ENCODE data around the gene ALPK3. TPM values are rescaled to one million over a fixed set of nuclear protein-coding genes. Genes with fewer than 3 reads are reported as not detected.

Gene ALPK3
- total and polyA plus RNA-seq, 9 of the 15 experiments (the other 6 are each of a cell fraction or from before 2014, with no cell fraction given), result 0.04 to 1.0 (median 0.07) TPM; not detected in 2

DNA sequence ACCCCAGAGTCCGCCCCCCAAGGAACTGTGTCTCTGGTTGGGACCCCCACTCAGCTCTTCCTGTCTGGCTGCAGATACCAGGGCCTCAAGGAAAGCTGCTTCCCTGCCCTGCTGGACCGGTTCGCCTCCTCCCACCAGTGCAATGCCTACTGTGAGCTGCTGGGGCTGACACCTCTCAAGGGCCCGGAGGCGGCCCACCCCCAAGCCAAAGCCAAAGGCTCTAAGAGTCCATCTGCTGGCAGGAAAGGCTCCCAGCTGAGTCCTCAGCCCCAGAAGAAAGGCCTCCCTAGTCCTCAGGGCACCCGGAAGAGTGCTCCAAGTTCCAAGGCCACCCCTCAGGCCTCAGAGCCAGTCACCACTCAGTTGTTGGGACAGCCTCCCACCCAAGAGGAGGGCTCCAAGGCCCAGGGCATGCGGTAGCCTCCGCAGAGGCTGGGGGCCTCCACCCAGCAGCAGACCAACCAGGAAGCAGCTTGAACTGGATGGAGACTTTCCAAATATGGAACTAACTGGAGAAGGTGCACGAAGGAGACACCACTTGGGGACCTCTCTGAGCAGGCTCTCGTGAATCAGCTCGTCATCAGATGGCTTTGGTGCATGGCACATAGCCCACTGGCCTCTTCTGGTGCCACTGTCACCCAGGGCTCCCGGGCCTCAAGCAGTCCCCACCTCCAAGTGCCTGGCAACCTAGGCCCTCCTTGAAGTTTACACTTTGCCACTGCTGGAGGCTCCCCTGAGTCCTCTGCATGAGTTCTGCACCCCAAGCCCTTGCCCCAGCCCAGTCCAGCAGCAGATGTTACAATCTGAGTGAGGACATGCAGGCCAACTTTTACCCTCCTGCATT lies 51.1 kb downstream of the ALPK3 start:
- H3K4me2 ChIP-seq (ENCODE audit: insufficient read depth, low read length), result no peak overlapping the region
- intact Hi-C loops (cut with micrococcal nuclease) (no loop called here), in situ Hi-C loops (cut with MboI) (no loop called here)
- H3K4me3 ChIP-seq, result no peak overlapping the region
- peaks cover 20 to 56% of the 10 kb centered on the region in 2 experiments for H3K27me3 ChIP-seq (ENCODE audit: control insufficient read depth in 2 of 2, insufficient read depth in 2 of 2, low read length in 2 of 2)
- H3K4me1 ChIP-seq (replicated peaks in 1 of 2; ENCODE audit: control insufficient read depth in 2 of 2, insufficient read depth in 2 of 2, low read length in 2 of 2), result no peaks in the 10 kb centered on the region; a peak in 1 of 5 replicates
- no peak overlapping the region for H2AFZ ChIP-seq (ENCODE audit: low read depth, low read length)
- no peaks in the 10 kb centered on the region for H3K9me1 ChIP-seq (ENCODE audit: control insufficient read depth, insufficient read depth, low read length)
- no peaks in the 10 kb centered on the region for H4K20me1 ChIP-seq (replicated peaks; ENCODE audit: control insufficient read depth, insufficient read depth, low read length)
- TF ChIP-seq, protein P1, sequence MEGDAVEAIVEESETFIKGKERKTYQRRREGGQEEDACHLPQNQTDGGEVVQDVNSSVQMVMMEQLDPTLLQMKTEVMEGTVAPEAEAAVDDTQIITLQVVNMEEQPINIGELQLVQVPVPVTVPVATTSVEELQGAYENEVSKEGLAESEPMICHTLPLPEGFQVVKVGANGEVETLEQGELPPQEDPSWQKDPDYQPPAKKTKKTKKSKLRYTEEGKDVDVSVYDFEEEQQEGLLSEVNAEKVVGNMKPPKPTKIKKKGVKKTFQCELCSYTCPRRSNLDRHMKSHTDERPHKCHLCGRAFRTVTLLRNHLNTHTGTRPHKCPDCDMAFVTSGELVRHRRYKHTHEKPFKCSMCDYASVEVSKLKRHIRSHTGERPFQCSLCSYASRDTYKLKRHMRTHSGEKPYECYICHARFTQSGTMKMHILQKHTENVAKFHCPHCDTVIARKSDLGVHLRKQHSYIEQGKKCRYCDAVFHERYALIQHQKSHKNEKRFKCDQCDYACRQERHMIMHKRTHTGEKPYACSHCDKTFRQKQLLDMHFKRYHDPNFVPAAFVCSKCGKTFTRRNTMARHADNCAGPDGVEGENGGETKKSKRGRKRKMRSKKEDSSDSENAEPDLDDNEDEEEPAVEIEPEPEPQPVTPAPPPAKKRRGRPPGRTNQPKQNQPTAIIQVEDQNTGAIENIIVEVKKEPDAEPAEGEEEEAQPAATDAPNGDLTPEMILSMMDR (IDR thresholded peaks at IDR 0.05 in 2 of 3, conservative IDR thresholded peaks at IDR 0.05 in 1 of 3; ENCODE audit: insufficient read depth in 2 of 3, low read depth in 1 of 3, low read length in 3 of 3), result peak in 1 of 3 experiments; percentile 20; a peak in 1 of 6 replicates
- no peak for TF ChIP-seq ZNF318 (IDR thresholded peaks at IDR 0.05; ENCODE audit: borderline replicate concordance in 1 of 2, low read depth in 1 of 2)
- H3K79me2 ChIP-seq (ENCODE audit: control insufficient read depth, insufficient read depth, low read length), result no peaks in the 10 kb centered on the region
- no peak for DNase-seq (ENCODE audit: extremely low read depth in 1 of 4, low spot score in 3 of 4)
- CTCF ChIA-PET (ENCODE audit: low intra/inter-chr PET ratio), result no interaction called here
- POLR2A ChIA-PET, result interaction anchor here (0.6 to 2.0 kb wide), 3 partner anchors 15 to 80 kb away, joined by 3 to 7 read pairs (median 5); no protein-coding TSS in a partner anchor
- no peak for FAIRE-seq
- WGBS (ENCODE audit: insufficient coverage, low coverage, missing lambda C conversion rate), result 4% methylated on average over 11 of the region's 12 CpGs
- ATAC-seq, result peak; percentile 25; the same call in 2 of the 3 replicates
- no peak overlapping the region for H3K27ac ChIP-seq (ENCODE audit: extremely low read depth, low read depth, low read length)
- no TSS peak for BruUV-seq (replicated peaks)
- no peak overlapping the region; a peak in 1 of 4 replicates for H3K9ac ChIP-seq (ENCODE audit: insufficient read depth in 1 of 2, low read depth in 2 of 2, low read length in 2 of 2)
- no peaks in the 10 kb centered on the region for H3K36me3 ChIP-seq (ENCODE audit: control insufficient read depth, insufficient read depth, low read length)
- H3K9me3 ChIP-seq (replicated peaks; ENCODE audit: control insufficient read depth, insufficient read depth, low read depth, low read length), result no peaks in the 10 kb centered on the region

All from K562 (cell line).